GM12873 (cell line): ENCODE results near the gene FTO.

Experiments
- TF ChIP-seq, protein P1 (sequence below): IDR thresholded peaks from 2 replicates; pipeline ENCODE4 v1.5.1; 2012; ENCODE audit warnings: low read depth, mild to moderate bottlenecking, moderate library complexity, low read length, control low read depth; ENCODE audit not compliant: insufficient read depth; ENCODE audit errors: missing control alignments

The FTO gene

DNA sequence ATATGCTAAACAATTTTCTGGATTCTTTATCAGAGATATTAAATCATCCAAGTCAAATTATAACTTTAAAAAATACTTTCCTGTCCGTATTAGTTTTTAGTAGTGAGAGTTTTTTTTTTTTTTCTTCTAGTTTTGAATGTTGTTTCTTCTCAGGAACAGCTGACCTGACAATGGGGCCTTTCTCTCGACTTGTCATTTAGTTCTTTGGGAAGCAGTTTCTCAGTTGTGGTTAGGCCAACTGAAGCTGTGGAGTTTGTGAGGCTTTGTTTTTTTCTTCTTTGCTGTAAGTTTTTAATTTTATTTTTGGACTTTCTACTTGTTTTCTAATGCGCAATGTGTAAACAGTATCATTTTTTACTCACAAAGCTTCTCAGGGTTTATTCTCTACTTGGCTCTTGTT, 140.8 kb downstream of the FTO start:
- TF ChIP-seq, protein P1, sequence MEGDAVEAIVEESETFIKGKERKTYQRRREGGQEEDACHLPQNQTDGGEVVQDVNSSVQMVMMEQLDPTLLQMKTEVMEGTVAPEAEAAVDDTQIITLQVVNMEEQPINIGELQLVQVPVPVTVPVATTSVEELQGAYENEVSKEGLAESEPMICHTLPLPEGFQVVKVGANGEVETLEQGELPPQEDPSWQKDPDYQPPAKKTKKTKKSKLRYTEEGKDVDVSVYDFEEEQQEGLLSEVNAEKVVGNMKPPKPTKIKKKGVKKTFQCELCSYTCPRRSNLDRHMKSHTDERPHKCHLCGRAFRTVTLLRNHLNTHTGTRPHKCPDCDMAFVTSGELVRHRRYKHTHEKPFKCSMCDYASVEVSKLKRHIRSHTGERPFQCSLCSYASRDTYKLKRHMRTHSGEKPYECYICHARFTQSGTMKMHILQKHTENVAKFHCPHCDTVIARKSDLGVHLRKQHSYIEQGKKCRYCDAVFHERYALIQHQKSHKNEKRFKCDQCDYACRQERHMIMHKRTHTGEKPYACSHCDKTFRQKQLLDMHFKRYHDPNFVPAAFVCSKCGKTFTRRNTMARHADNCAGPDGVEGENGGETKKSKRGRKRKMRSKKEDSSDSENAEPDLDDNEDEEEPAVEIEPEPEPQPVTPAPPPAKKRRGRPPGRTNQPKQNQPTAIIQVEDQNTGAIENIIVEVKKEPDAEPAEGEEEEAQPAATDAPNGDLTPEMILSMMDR = no peak

DNA sequence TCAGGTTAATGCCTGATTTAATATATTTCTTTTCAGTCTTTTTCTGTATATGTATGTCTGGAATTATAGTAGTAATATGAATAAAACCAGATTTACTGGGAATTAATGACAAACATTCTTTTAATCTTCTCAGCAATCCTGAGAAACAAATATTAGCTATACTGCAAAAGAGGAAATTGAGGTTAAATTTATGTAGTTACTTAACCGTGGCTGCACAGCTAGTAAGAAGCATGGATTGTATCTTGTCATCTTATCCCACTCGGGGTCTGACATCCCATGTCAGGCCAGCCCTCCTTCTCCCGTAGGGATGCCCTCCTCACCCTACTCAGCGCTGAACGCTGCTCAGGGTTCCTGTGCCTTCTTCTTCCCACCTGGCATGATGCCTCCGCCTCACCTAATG, 143.0 kb downstream of the FTO start:
- TF ChIP-seq, protein P1 = no peak

DNA sequence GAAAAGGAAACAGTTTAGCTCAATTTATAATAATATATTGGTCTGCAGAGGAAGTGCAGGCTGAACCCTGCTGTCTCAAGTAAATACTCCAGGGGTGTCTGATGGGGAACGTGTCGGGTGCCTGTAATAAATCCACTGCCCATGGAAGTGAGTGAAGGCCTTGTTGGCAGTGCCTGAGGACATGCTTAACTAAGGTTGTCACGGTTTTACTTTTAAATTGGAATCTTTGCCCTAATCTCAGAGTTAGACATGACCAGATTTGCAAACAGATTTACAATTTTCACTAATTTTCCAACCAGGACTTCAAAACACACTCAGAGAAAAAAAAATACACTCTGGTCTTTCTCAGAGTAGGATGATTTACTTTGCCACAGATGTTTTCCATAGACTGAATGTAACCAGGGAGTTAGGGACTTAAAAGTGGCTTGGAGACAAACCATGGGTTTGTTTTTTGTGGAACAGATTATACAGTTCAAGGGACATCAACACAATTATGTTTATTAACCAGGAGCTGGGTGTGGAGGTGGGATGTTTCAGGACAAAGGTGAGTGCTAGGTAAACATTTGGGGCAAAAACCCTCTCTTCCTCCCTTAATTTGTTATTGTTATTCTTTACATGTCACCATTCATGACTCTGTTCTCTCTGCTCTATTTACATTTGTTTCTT, 144.5 kb downstream of the FTO start:
- TF ChIP-seq, protein P1 = no peak

DNA sequence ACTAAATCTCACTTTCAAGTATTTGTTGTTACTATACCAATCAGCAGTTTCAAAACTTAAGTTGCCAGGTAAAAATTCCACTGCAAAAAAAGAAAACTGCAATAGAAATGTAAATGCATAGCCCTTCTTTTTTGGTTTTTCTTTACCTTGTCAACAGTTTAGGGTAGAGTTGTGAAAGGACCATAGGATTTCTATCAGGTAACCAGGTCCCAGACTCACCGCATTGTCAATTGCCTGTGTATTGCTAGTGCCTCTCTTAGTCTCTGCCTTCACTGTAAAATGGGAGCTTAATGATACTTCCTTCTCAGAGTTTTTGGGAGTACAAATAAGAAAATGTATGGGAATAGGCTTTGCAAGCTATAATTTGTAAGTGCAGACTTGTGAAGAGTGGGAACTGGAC, 145.0 kb downstream of the FTO start:
- TF ChIP-seq, protein P1 = no peak

DNA sequence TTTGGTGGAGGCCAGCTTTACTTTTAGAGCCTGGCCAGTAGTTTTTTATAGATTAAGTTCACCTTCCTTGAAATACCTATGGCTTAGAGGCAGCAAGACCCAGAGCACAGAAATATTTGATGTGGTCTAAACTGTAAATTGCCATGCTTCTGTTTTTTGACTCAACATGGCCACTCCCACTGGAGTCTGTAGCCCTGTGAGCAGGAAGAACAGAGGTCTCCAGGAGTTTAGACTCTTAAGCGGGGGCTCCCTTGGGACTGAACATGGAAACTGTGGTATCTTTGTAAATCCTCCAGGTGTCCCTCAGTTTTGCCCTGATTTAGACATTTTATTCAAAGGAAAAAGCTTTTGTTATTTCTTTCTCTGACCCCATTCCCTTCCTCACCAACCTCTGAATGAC, 145.6 kb downstream of the FTO start:
- TF ChIP-seq, protein P1 = no peak

DNA sequence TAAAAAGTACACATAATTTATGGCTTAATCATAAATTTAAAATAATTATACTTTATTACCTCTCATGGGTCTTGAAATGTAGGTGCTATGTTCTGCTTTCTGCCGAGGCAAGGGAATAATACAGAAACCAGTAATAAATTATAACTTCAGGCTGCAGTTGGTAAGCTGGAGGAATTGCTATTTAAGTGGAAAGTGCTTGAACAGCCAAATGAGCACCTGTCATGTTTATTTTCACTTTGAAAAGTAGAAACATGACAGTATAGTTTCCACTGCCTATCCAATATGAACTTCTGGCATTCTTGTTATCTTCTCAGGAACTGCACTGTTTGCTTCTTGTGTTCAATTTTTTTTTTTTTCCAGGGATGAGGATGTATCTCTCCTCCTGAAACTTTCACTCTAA, 146.0 kb downstream of the FTO start:
- TF ChIP-seq, protein P1 = no peak

DNA sequence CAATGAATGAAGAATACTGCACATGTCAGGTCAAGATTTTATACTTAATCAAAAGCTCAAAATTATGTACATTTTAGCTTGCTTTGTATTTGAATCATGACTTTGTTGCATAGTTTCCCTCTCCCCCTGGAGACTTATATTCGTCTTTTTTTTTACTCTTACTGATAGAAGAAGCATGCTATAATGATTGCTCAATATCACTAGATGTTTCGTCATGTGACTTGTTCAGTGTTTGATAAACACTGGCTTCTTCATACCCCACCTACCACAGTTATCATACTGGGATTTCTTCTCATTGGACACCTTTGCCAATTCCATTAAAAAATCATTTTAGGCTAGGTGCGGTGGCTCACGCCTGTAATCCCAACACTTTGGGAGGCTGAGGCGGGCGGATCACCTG, 148.7 kb downstream of the FTO start:
- TF ChIP-seq, protein P1 = no peak
